ENCODE results near the gene SMTN. TPM values are rescaled to one million over a fixed set of nuclear protein-coding genes. Genes with fewer than 3 reads are reported as not detected.

SMTN gene
- total RNA-seq, 2 donors from 2014 or later: 35.5 to 50.1 TPM

GRCh38 chr22:31100762-31101525 lies 19.8 kb downstream of the SMTN start:
- intact Hi-C loops (cut with DNase I): no loop called here
- 92 to 99% methylated on average over 17 to 18 of the region's 18 CpGs for WGBS, 2 donors

DNA sequence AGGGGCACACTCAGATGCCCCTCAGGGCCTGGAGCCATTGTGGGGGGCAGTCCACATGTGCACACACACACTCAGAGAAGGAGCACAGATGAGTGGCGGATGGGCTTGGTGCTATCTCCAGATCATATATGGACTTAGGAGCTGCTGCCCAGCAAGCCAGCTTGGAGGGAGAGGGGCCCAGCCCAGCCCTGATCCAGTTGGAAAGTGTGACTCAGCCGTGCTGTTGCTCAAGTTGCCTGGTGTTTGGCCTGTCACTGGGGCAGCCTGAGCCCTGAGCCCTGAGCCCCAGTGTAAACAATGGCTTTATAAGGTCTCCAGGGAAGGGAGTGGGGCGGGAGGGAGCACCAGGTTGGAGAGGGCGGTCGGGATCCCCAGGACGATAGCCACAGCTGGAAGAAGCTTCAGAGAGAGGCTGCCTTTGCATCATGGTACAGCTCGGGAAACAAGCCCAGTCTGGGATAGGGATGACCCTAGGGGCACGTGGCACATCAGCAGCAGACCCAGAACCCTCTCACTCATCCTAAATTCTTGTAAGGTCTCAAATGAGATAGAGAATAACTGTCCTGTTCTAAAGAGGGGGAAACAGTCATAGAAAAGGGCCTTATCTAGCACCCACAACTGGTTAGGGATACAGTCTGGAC lies 21.4 kb downstream of the SMTN start:
- ATAC-seq (no peak), DNase-seq (peak in 3 of 4 donors; percentile 37 to 84 (median 59))
- WGBS, 2 donors: 85% methylated on average over 7 of the region's 8 CpGs
- TF ChIP-seq, protein P1, sequence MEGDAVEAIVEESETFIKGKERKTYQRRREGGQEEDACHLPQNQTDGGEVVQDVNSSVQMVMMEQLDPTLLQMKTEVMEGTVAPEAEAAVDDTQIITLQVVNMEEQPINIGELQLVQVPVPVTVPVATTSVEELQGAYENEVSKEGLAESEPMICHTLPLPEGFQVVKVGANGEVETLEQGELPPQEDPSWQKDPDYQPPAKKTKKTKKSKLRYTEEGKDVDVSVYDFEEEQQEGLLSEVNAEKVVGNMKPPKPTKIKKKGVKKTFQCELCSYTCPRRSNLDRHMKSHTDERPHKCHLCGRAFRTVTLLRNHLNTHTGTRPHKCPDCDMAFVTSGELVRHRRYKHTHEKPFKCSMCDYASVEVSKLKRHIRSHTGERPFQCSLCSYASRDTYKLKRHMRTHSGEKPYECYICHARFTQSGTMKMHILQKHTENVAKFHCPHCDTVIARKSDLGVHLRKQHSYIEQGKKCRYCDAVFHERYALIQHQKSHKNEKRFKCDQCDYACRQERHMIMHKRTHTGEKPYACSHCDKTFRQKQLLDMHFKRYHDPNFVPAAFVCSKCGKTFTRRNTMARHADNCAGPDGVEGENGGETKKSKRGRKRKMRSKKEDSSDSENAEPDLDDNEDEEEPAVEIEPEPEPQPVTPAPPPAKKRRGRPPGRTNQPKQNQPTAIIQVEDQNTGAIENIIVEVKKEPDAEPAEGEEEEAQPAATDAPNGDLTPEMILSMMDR (IDR thresholded peaks at IDR 0.05): no peak
- no peak for TF ChIP-seq POLR2A (IDR thresholded peaks at IDR 0.05)
- Histone ChIP-seq H3K27me3 (no peaks in the 10 kb centered on the region), H3K9me3 (no peaks in the 10 kb centered on the region), H3K4me1 (peaks cover 17% of the 10 kb centered on the region), H3K4me3 (no peak overlapping the region), H3K36me3 (replicated peaks in 1 of 2; ENCODE audit: insufficient read depth in 1 of 2, low read depth in 2 of 2) (peaks cover 0 to 10% of the 10 kb centered on the region in 2 donors), H3K27ac (peak overlapping the region in 3 of 4 donors; percentile 1 to 42 (median 15))
- intact Hi-C loops (cut with DNase I): no loop called here

More at GRCh38 chr22:31100762-31101525, 19.8 kb downstream of the SMTN start:
- Histone ChIP-seq H3K4me3 (no peak overlapping the region), H3K36me3 (replicated peaks in 1 of 2; ENCODE audit: insufficient read depth in 1 of 2, low read depth in 2 of 2) (peaks cover 0 to 17% of the 10 kb centered on the region in 2 donors), H3K9me3 (no peaks in the 10 kb centered on the region), H3K27me3 (no peaks in the 10 kb centered on the region), H3K4me1 (peaks cover 5% of the 10 kb centered on the region), H3K27ac (no peak overlapping the region)
- no peak for TF ChIP-seq POLR2A (IDR thresholded peaks at IDR 0.05)
- TF ChIP-seq, protein P1 (IDR thresholded peaks at IDR 0.05): no peak
- DNase-seq (no peak), ATAC-seq (no peak)

- ATAC-seq (no peak), DNase-seq (no peak)
- no peaks in the 10 kb centered on the region for H3K27me3 ChIP-seq
- H3K4me1 ChIP-seq: peaks cover 21% of the 10 kb centered on the region
- no peaks in the 10 kb centered on the region for H3K9me3 ChIP-seq
- intact Hi-C loops (cut with DNase I): no loop called here
- H3K4me3 ChIP-seq: no peak overlapping the region
- 88 to 94% methylated on average over 2 of the region's 2 CpGs for WGBS, 2 donors
- H3K27ac ChIP-seq: peak overlapping the region in 2 of 4 donors; percentile 1 to 15
- H3K36me3 ChIP-seq (replicated peaks in 1 of 2; ENCODE audit: insufficient read depth in 1 of 2, low read depth in 2 of 2): peaks cover 0 to 10% of the 10 kb centered on the region in 2 donors
- TF ChIP-seq, protein P1 (IDR thresholded peaks at IDR 0.05): no peak
- TF ChIP-seq POLR2A (IDR thresholded peaks at IDR 0.05): no peak
Observed at GRCh38 chr22:31103111-31103510, 22.0 kb downstream of the SMTN start.

- DNase-seq: peak in 1 of 4 donors; percentile 48
- H3K27ac ChIP-seq: no peak overlapping the region
- intact Hi-C loops (cut with DNase I): no loop called here
- no peak overlapping the region for H3K4me3 ChIP-seq
- H3K36me3 ChIP-seq (replicated peaks in 1 of 2; ENCODE audit: insufficient read depth in 1 of 2, low read depth in 2 of 2): peaks cover 0 to 8% of the 10 kb centered on the region in 2 donors
- no peaks in the 10 kb centered on the region for H3K9me3 ChIP-seq
- peaks cover 23% of the 10 kb centered on the region for H3K4me1 ChIP-seq
- H3K27me3 ChIP-seq: no peaks in the 10 kb centered on the region
- no peak for ATAC-seq
- WGBS, 2 donors: 79 to 89% methylated on average over 29 to 32 of the region's 33 CpGs
- TF ChIP-seq, protein P1 (IDR thresholded peaks at IDR 0.05): no peak
- no peak for TF ChIP-seq POLR2A (IDR thresholded peaks at IDR 0.05)
Observed at GRCh38 chr22:31103899-31104694, 23.0 kb downstream of the SMTN start.

Measured in body of pancreas (tissue), 4 donors.